Right lobe of liver (tissue), 6 donors: ENCODE results near the gene RDH11. TPM values are rescaled to one million over a fixed set of nuclear protein-coding genes. Genes with fewer than 3 reads are reported as not detected.

ENCODE experiments used
- ATAC-seq, 4 donors: fragments of 200-7000 bp; cut with Tn5 transposase; one replicate each; pipeline ENCODE4 v1.9.1; 2020; ENCODE audit warnings: mild to moderate bottlenecking in 4 of 4, moderate library complexity in 4 of 4
- DNase-seq, 3 donors: peaks; one replicate each; pipeline ENCODE4 v3.0.0-alpha.2; 2020
- H3K27ac ChIP-seq, 3 donors: fragments of 200-600 bp; one replicate each; pipeline ENCODE4 v1.8.0; 2022
- H3K27me3 ChIP-seq, 2 donors: fragments of 200-600 bp; one replicate each; pipeline ENCODE4 v1.8.0; 2022
- H3K36me3 ChIP-seq, 4 donors: fragments of 200-600 bp; sonication (generic) in 1 of 4; one replicate each; pipeline versions ENCODE4 v1.5.1 to v1.8.0; 2017 to 2022; ENCODE audit warnings: control low read depth in 1 of 4
- H3K4me1 ChIP-seq, 4 donors: fragments of 200-600 bp; sonication (generic) in 1 of 4; one replicate each; pipeline versions ENCODE4 v1.5.1 to v1.8.0; 2017 to 2022; ENCODE audit warnings: control low read depth in 1 of 4
- H3K4me3 ChIP-seq, 3 donors: fragments of 200-600 bp; one replicate each; pipeline ENCODE4 v1.8.0; 2022
- H3K9me3 ChIP-seq, 4 donors: fragments of 200-600 bp; sonication (generic) in 1 of 4; one replicate each; pipeline versions ENCODE4 v1.5.1 to v1.8.0; 2017 to 2022; ENCODE audit warnings: control low read depth in 1 of 4
- CTCF ChIP-seq, 4 donors: fragments of 200-600 bp in 3 of 4; fragments of 450-650 bp in 1 of 4; IDR thresholded peaks; one replicate each; pipeline versions ENCODE4 v1.5.1 to v1.8.0; 2016 to 2022; ENCODE audit warnings: antibody characterized with exemption in 4 of 4, mild to moderate bottlenecking in 2 of 4
- POLR2A ChIP-seq: fragments of 450-650 bp; IDR thresholded peaks from one replicate; pipeline ENCODE4 v1.6.1; 2017; ENCODE audit warnings: antibody characterized with exemption, mild to moderate bottlenecking
- WGBS: methylation state at CpG from one replicate; pipeline ENCODE4 v1.1.6; 2018; ENCODE audit warnings: low coverage, low lambda C conversion rate; ENCODE audit not compliant: insufficient coverage; ENCODE audit errors: missing lambda C conversion rate; 5-methylcytosine and 5-hydroxymethylcytosine counted together
- intact Hi-C, 2 donors: fragments of 100-400 bp; cut with DNase I; formaldehyde crosslinking; loops; one replicate each; pipeline versions ENCODE4 v1.11.2 to v1.14.1; 2022
- small RNA-seq, 2 experiments: library from RNA; depleted of rRNA; stranded (forward); fragments of <200 nt; gene quantifications; one replicate each; pipeline ENCODE3, GENCODE V24; 2016
- total RNA-seq, 6 experiments: library from RNA; depleted of rRNA in 2 of 6; stranded (reverse); fragments of >200 nt in 2 of 6; fragmentation: NEBNext Ultra II Directional in 3 of 6; extraction: Animal tissue kit (Norgen Biotek cat#: 25700) in 3 of 6; gene quantifications; one replicate each; pipeline versions ENCODE4 v1.1.0 to v1.2.4, GENCODE V29; 2016 to 2023
- donor health status: DM: no; HTN: yes; CAD: no.
- donor health status: DM: no; HTN: no; CAD: no.
- donor health status: DM: no; HTN: no; CAD: no.
- donor health status: DM: no; HTN: yes; CAD: no.
- donor health status: DM: no; HTN: yes; CAD: no.

The RDH11 gene
- total RNA-seq, 6 experiments from 2014 or later: 35.5 to 106 (median 83.4) TPM

GRCh38 chr14:67630186-67630585 lies 65.4 kb downstream of the RDH11 start:
- no peak overlapping the region for H3K4me3 ChIP-seq
- ATAC-seq: no peak
- H3K36me3 ChIP-seq: no peaks in the 10 kb centered on the region
- WGBS: 94% methylated on average over 4 of the region's 4 CpGs
- no peak for DNase-seq
- no peaks in the 10 kb centered on the region for H3K9me3 ChIP-seq
- TF ChIP-seq CTCF (IDR thresholded peaks at IDR 0.05): no peak
- no peak for TF ChIP-seq POLR2A
- no peaks in the 10 kb centered on the region for H3K27me3 ChIP-seq
- intact Hi-C loops: no loop called here
- H3K27ac ChIP-seq: no peak overlapping the region
- H3K4me1 ChIP-seq: no peaks in the 10 kb centered on the region

GRCh38 chr14:67627519-67627918 lies 68.0 kb downstream of the RDH11 start:
- intact Hi-C loops: no loop called here
- H3K9me3 ChIP-seq: no peaks in the 10 kb centered on the region
- TF ChIP-seq CTCF (IDR thresholded peaks at IDR 0.05) (no peak), POLR2A (no peak)
- H3K36me3 ChIP-seq: no peaks in the 10 kb centered on the region
- H3K27ac ChIP-seq: no peak overlapping the region
- no peak for ATAC-seq
- H3K4me3 ChIP-seq: no peak overlapping the region
- H3K27me3 ChIP-seq: no peaks in the 10 kb centered on the region
- no peaks in the 10 kb centered on the region for H3K4me1 ChIP-seq
- no peak for DNase-seq

Small RNA genes lying within 50 kb of the gene (small RNA-seq; reads per million reads assigned to genes)
- gene AL049779.3: 0 reads per million in 2 experiments
- 0 reads per million in 2 experiments for gene RN7SL369P
- 0 to 0.13 reads per million in 2 experiments for gene RNA5SP386

Other genes starting within 250 kb of the RDH11 start
- 1 to 10 TPM in 3 of 6 experiments, under 1 TPM in 3; 0.06 to 1.8 (median 1.2) TPM for gene TMEM229B, start 207.0 kb downstream of the RDH11 start, total RNA-seq
- 1 to 10 TPM; 1.9 to 4.1 (median 3.0) TPM for gene PLEKHH1, start 162.5 kb downstream of the RDH11 start, total RNA-seq
- 10 to 100 TPM; 12.7 to 16.0 (median 13.8) TPM for gene PIGH, start 95.5 kb downstream of the RDH11 start, total RNA-seq
- gene ARG2, start 75.8 kb downstream of the RDH11 start, total RNA-seq: 1 to 10 TPM in 3 of 6 experiments, under 1 TPM in 2, not detected in 1; 0.92 to 3.3 (median 1.7) TPM
- 10 to 100 TPM; 44.2 to 70.1 (median 54.6) TPM for gene VTI1B, start 21.1 kb downstream of the RDH11 start, total RNA-seq
- 1 to 10 TPM in 5 of 6 experiments, under 1 TPM in 1; 0.22 to 2.4 (median 1.2) TPM for gene RDH12, start 6.1 kb upstream of the RDH11 start, total RNA-seq
- gene ZFYVE26, start 120.8 kb upstream of the RDH11 start, total RNA-seq: 10 to 100 TPM in 5 of 6 experiments, 1 to 10 TPM in 1; 8.3 to 14.8 (median 11.3) TPM
- 1 to 10 TPM; 2.7 to 5.8 (median 4.3) TPM for gene RAD51B, start 124.0 kb upstream of the RDH11 start, total RNA-seq